HG02885 (cell line): ENCODE data around the gene TFEB.

Experiments used
- ATAC-seq: cut with Tn5 transposase; IDR thresholded peaks from one replicate; pipeline ENCODE4 v1.9.1; 2021; ENCODE audit warnings: mild to moderate bottlenecking; ENCODE audit not compliant: unreplicated experiment, poor library complexity

Gene TFEB

DNA sequence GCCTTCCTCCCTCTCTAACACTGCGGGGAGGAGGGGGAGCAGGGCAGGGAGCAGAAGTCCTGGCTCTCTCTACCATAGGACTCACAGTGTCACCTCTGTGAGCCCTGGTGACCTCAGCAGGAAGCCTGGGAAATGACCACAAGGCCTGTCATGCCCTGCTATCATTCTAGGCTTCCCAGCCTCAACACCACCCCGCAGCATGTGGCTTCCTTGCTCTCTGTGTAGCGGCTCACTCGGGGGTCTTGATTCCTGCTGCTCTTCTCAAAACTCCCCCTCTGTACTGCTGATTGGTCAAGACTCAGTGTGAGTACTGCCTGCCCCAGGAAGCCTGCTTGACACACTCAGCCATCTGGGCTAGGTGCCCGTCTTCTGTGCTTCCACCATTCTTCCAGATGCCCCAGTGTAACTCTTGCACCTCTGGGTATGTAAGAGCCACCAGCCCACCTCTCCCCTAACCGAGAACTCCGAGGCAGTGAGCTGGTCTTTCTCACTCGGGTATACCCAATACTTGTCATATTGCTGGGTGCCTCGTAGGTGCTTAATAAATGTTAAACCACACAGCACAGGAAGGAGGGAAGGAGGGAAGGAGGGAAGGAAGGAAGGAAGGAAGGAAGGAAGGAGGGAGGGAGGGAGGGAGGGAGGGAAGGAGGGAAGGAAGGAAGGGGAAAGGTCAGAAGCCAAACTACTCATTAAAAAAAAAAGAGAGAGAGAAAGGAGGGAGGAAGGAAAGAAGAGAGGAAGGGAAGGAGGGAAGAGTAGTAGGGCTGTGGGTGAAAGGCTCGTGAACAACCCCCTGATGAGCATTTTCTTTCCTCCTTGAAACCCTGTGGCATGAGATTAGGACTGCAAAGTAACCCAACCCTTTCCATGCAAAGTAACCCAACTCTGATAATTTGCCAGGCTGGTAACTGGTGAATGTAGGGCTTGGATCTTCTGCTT is 92.2 kb downstream of the TFEB start:
- ATAC-seq: no peak

DNA sequence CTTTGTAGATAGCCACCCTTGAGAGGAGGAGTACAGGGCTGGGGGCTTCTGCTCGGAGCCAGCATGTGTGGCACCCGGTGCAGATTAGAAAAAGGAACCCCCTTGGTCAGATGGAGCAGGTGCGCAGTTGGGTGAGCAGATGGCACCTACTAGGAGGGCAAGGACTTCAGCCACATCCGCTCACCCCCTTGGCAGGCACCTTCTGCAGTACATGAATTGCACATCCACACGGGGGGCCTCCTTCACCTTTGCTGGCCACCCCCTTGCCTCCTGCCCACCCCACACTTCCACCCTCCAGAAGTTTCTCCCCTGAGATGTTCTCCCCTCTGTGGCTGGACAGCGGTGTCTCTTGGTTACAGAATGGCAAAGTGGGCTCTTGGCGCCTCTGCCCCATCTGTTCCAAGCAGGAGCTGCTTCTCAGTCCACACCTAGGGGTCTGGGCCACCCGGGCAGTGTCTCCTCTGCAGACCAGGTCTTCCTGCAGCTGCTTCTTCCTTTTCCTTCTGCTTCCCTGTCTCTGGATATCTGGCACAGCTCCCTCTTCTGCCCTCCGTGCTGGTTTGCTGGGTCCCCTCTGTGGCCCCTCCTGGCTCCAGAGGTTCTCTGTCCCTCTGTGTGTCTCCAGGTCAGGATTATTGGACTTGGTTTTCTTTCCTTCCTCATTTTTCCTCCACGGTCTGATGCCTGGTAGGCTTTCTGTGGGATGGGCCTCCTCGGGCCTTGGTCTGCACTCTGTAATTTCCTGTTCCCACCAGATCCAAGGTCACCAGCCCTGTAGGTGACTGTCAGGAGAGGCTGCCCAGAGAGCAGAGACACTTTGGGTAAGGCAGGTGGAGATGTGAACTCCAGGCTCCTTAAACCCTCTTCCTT is 93.1 kb downstream of the TFEB start:
- no peak for ATAC-seq

GRCh38 chr6:41641352-41641925 is 94.0 kb downstream of the TFEB start:
- ATAC-seq: no peak

- no peak for ATAC-seq
These were observed 95.0 kb downstream of the TFEB start for GRCh38 chr6:41640426-41640825.

DNA sequence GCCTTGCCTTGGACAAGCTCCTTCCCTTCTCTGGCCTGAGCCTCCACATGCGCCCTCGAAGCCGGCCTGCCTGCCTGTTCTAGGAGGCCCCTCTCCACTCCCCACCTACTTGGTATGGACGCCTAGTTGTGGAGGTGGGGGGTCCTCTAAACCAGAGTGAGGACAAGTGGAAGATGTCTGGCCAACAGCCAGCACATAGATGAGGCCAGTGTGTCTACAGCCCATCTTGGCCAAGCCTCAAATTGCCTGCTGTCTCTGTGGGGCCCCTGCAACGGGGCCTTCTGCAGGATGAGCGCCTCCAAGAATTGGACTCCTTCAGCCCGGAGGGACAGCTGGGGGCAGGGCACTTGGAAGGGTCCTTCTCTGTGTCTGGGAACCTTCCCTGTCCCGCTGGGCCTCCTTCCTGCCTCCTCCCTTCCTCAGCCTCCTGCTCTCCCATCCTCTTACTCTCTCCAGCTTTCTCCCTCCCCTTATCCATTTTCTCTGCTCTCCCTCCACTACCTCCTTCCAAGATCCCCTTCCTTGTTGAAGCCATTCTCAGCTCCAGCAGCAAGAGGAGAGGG is 95.5 kb downstream of the TFEB start:
- no peak for ATAC-seq

GRCh38 chr6:41638935-41639808 is 96.2 kb downstream of the TFEB start:
- no peak for ATAC-seq

- ATAC-seq: no peak
These were observed 97.1 kb downstream of the TFEB start, which contains the start of gene MDFI for GRCh38 chr6:41638002-41638934. MDFI (plus strand) TSS chr6:41638468; CDS start chr6:41638750, 282 bp downstream.

- no peak for ATAC-seq
These were observed 98.0 kb downstream of the TFEB start for GRCh38 chr6:41637194-41638001.

- ATAC-seq: no peak
These were observed 98.6 kb downstream of the TFEB start for GRCh38 chr6:41636833-41637193.

DNA sequence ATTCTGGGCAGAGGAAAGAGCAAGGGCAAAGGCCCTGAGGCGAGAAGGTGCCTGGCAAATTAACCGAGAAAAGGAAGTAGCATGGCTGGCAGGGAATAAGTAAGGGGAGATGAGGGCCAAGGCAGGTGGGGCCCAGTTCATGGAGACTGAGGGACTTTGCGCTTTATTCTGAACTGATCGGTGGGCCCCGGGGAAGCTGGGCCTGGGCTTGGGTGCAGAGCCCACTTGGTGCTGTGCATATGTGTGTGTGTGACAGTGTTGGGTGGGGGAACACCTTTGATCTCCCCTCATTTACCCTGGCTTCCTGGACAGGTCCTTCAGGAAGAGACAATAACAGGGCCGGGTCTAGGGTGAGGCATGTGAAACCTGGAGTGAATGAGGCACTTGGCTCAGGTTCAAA is 100.0 kb downstream of the TFEB start:
- no peak for ATAC-seq

- no peak for ATAC-seq
These were observed 100.8 kb downstream of the TFEB start for GRCh38 chr6:41634657-41635056.
